ENCODE measurements around the gene CALU.

The CALU gene

DNA sequence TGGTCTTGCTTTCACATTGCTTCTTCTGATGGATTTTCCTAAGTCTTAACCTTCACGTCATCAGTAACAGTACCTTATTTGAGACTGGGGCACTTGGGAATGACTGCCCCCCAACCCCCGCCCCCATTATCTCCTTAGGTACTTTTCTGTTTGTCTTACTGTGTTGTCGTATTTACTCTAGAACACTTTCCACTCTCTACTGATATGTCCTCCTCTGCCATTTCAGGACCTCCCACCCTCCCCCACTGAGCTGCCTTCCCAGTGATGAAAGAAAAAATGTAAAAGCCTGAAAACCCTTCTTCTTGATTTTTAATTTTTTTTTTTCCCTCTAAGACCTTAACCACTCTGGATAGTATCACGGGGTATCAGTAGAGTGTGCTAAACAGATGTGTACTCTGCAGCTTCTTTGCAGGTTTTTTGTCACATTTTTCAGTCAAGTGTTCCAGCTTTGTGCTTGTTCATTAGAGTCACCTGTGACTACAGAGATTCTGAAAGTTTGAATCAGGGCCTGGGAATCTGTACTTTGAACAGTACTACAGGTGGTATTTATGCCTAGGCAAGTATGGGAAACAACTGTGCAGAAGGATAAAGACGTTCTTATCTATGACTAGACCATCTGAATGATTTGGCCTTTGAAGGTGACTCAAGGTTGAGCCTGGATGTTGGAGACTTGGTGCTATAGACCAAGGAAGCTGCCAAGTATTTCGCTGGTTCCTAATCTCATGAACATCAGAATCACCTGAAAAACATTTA, 8.3 kb downstream of the CALU start:
- no peak overlapping the region for H3K9ac ChIP-seq (ENCODE audit: low read length)
- H3K27me3 ChIP-seq (ENCODE audit: control insufficient read depth, insufficient read depth, low read length) = no peaks in the 10 kb centered on the region
- H3K27ac ChIP-seq (ENCODE audit: low read depth, low read length) = no peak overlapping the region
- no peaks in the 10 kb centered on the region for H3K9me3 ChIP-seq (ENCODE audit: control insufficient read depth, insufficient read depth, low read depth, low read length)
- no peaks in the 10 kb centered on the region for H3K4me1 ChIP-seq (ENCODE audit: control insufficient read depth, insufficient read depth, low read length)
- H3K36me3 ChIP-seq (ENCODE audit: control insufficient read depth, insufficient read depth, low read length) = peaks cover 66% of the 10 kb centered on the region
- no peak overlapping the region for H3K4me3 ChIP-seq (ENCODE audit: low read depth, low read length)

DNA sequence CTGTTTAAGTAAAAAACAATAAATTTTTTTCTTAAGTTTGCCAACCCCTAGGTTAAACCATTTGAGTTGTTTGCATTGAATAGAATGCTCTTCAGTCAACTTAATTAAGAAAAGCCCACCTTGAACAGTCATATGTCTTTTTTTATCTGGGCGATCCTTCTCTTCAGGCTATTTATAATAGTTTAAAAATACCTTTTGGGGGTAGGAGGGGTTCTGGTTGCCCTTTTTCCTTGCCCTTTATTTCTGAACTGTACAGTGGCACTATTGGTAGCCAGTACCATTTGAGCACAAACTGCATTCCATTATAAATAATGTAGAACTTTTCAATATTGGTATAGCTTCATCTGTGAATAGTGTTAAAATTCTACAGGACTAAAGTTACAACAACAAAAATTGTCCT, 13.1 kb downstream of the CALU start:
- Histone ChIP-seq H3K27me3 (ENCODE audit: control insufficient read depth, insufficient read depth, low read length) (no peaks in the 10 kb centered on the region), H3K9ac (ENCODE audit: low read length) (no peak overlapping the region), H3K4me1 (ENCODE audit: control insufficient read depth, insufficient read depth, low read length) (no peaks in the 10 kb centered on the region), H3K9me3 (ENCODE audit: control insufficient read depth, insufficient read depth, low read depth, low read length) (no peaks in the 10 kb centered on the region), H3K27ac (ENCODE audit: low read depth, low read length) (no peak overlapping the region), H3K4me3 (ENCODE audit: low read depth, low read length) (no peak overlapping the region), H3K36me3 (ENCODE audit: control insufficient read depth, insufficient read depth, low read length) (peaks cover 94% of the 10 kb centered on the region)

GRCh38 chr7:128755075-128755818, 16.1 kb downstream of the CALU start:
- no peak overlapping the region for H3K4me3 ChIP-seq (ENCODE audit: low read depth, low read length)
- no peaks in the 10 kb centered on the region for H3K9me3 ChIP-seq (ENCODE audit: control insufficient read depth, insufficient read depth, low read depth, low read length)
- no peak overlapping the region for H3K9ac ChIP-seq (ENCODE audit: low read length)
- H3K27ac ChIP-seq (ENCODE audit: low read depth, low read length) = no peak overlapping the region
- H3K4me1 ChIP-seq (ENCODE audit: control insufficient read depth, insufficient read depth, low read length) = no peaks in the 10 kb centered on the region
- H3K27me3 ChIP-seq (ENCODE audit: control insufficient read depth, insufficient read depth, low read length) = no peaks in the 10 kb centered on the region
- peaks cover 96% of the 10 kb centered on the region for H3K36me3 ChIP-seq (ENCODE audit: control insufficient read depth, insufficient read depth, low read length)

- Histone ChIP-seq H3K9ac (ENCODE audit: low read length) (no peak overlapping the region), H3K4me3 (ENCODE audit: low read depth, low read length) (no peak overlapping the region), H3K27ac (ENCODE audit: low read depth, low read length) (no peak overlapping the region), H3K9me3 (ENCODE audit: control insufficient read depth, insufficient read depth, low read depth, low read length) (no peaks in the 10 kb centered on the region), H3K4me1 (ENCODE audit: control insufficient read depth, insufficient read depth, low read length) (no peaks in the 10 kb centered on the region), H3K27me3 (ENCODE audit: control insufficient read depth, insufficient read depth, low read length) (no peaks in the 10 kb centered on the region), H3K36me3 (ENCODE audit: control insufficient read depth, insufficient read depth, low read length) (peaks cover 95% of the 10 kb centered on the region)
Observed at GRCh38 chr7:128755819-128756476, 16.8 kb downstream of the CALU start.

GRCh38 chr7:128757203-128757602, 18.0 kb downstream of the CALU start:
- H3K9me3 ChIP-seq (ENCODE audit: control insufficient read depth, insufficient read depth, low read depth, low read length) = no peaks in the 10 kb centered on the region
- no peak overlapping the region for H3K4me3 ChIP-seq (ENCODE audit: low read depth, low read length)
- no peak overlapping the region for H3K27ac ChIP-seq (ENCODE audit: low read depth, low read length)
- H3K4me1 ChIP-seq (ENCODE audit: control insufficient read depth, insufficient read depth, low read length) = no peaks in the 10 kb centered on the region
- H3K9ac ChIP-seq (ENCODE audit: low read length) = no peak overlapping the region
- H3K36me3 ChIP-seq (ENCODE audit: control insufficient read depth, insufficient read depth, low read length) = peaks cover 97% of the 10 kb centered on the region
- H3K27me3 ChIP-seq (ENCODE audit: control insufficient read depth, insufficient read depth, low read length) = no peaks in the 10 kb centered on the region

- Histone ChIP-seq H3K4me1 (ENCODE audit: control insufficient read depth, insufficient read depth, low read length) (no peaks in the 10 kb centered on the region), H3K4me3 (ENCODE audit: low read depth, low read length) (no peak overlapping the region), H3K27me3 (ENCODE audit: control insufficient read depth, insufficient read depth, low read length) (no peaks in the 10 kb centered on the region), H3K36me3 (ENCODE audit: control insufficient read depth, insufficient read depth, low read length) (peaks cover 95% of the 10 kb centered on the region), H3K9ac (ENCODE audit: low read length) (no peak overlapping the region), H3K9me3 (ENCODE audit: control insufficient read depth, insufficient read depth, low read depth, low read length) (no peaks in the 10 kb centered on the region), H3K27ac (ENCODE audit: low read depth, low read length) (no peak overlapping the region)
Observed at GRCh38 chr7:128758553-128758952, 19.4 kb downstream of the CALU start.

- Histone ChIP-seq H3K36me3 (ENCODE audit: control insufficient read depth, insufficient read depth, low read length) (peaks cover 95% of the 10 kb centered on the region), H3K27me3 (ENCODE audit: control insufficient read depth, insufficient read depth, low read length) (no peaks in the 10 kb centered on the region), H3K4me3 (ENCODE audit: low read depth, low read length) (no peak overlapping the region), H3K4me1 (ENCODE audit: control insufficient read depth, insufficient read depth, low read length) (no peaks in the 10 kb centered on the region), H3K9me3 (ENCODE audit: control insufficient read depth, insufficient read depth, low read depth, low read length) (no peaks in the 10 kb centered on the region), H3K9ac (ENCODE audit: low read length) (no peak overlapping the region), H3K27ac (ENCODE audit: low read depth, low read length) (no peak overlapping the region)
Observed at GRCh38 chr7:128759242-128759641, 20.1 kb downstream of the CALU start.

- H3K9ac ChIP-seq (ENCODE audit: low read length) = no peak overlapping the region
- no peaks in the 10 kb centered on the region for H3K27me3 ChIP-seq (ENCODE audit: control insufficient read depth, insufficient read depth, low read length)
- H3K9me3 ChIP-seq (ENCODE audit: control insufficient read depth, insufficient read depth, low read depth, low read length) = no peaks in the 10 kb centered on the region
- no peak overlapping the region for H3K27ac ChIP-seq (ENCODE audit: low read depth, low read length)
- peaks cover 91% of the 10 kb centered on the region for H3K36me3 ChIP-seq (ENCODE audit: control insufficient read depth, insufficient read depth, low read length)
- H3K4me1 ChIP-seq (ENCODE audit: control insufficient read depth, insufficient read depth, low read length) = no peaks in the 10 kb centered on the region
- H3K4me3 ChIP-seq (ENCODE audit: low read depth, low read length) = no peak overlapping the region
Observed at GRCh38 chr7:128763541-128763940, 24.4 kb downstream of the CALU start.

DNA sequence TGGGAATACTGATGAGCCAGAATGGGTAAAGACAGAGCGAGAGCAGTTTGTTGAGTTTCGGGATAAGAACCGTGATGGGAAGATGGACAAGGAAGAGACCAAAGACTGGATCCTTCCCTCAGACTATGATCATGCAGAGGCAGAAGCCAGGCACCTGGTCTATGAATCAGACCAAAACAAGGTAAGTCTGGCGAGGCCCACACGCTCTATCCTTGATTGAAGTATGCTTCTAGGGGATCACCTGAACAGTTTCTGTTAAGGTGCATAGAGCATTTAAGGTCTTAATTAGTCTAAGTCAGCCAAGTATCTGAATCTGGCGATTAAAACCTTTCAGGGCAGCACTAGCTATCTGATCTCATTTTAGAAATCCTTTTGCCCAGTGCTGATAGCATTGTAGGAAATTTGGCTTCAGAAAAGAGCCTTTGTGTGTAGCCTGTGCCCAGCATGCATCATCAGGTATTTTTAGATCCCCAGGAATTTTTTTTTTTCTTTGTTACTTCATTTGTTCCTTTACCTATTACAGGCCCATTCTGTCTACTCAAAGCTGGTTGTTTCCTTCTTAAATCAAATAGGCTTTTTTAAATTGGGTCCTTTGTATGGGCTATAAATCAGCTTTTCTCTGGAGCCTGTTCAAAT, 28.4 kb downstream of the CALU start:
- H3K27ac ChIP-seq (ENCODE audit: low read depth, low read length) = no peak overlapping the region
- H3K9me3 ChIP-seq (ENCODE audit: control insufficient read depth, insufficient read depth, low read depth, low read length) = no peaks in the 10 kb centered on the region
- no peaks in the 10 kb centered on the region for H3K4me1 ChIP-seq (ENCODE audit: control insufficient read depth, insufficient read depth, low read length)
- no peak overlapping the region for H3K4me3 ChIP-seq (ENCODE audit: low read depth, low read length)
- H3K36me3 ChIP-seq (ENCODE audit: control insufficient read depth, insufficient read depth, low read length) = peaks cover 91% of the 10 kb centered on the region
- H3K27me3 ChIP-seq (ENCODE audit: control insufficient read depth, insufficient read depth, low read length) = no peaks in the 10 kb centered on the region
- no peak overlapping the region for H3K9ac ChIP-seq (ENCODE audit: low read length)

DNA sequence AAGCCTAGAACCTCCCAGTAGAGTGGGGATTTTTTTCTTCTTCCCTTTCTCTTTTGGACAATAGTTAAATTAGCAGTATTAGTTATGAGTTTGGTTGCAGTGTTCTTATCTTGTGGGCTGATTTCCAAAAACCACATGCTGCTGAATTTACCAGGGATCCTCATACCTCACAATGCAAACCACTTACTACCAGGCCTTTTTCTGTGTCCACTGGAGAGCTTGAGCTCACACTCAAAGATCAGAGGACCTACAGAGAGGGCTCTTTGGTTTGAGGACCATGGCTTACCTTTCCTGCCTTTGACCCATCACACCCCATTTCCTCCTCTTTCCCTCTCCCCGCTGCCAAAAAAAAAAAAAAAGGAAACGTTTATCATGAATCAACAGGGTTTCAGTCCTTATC, 31.1 kb downstream of the CALU start:
- Histone ChIP-seq H3K9me3 (ENCODE audit: control insufficient read depth, insufficient read depth, low read depth, low read length) (no peaks in the 10 kb centered on the region), H3K4me1 (ENCODE audit: control insufficient read depth, insufficient read depth, low read length) (no peaks in the 10 kb centered on the region), H3K9ac (ENCODE audit: low read length) (no peak overlapping the region), H3K27me3 (ENCODE audit: control insufficient read depth, insufficient read depth, low read length) (no peaks in the 10 kb centered on the region), H3K36me3 (ENCODE audit: control insufficient read depth, insufficient read depth, low read length) (peaks cover 75% of the 10 kb centered on the region), H3K4me3 (ENCODE audit: low read depth, low read length) (no peak overlapping the region), H3K27ac (ENCODE audit: low read depth, low read length) (no peak overlapping the region)

- Histone ChIP-seq H3K4me1 (ENCODE audit: control insufficient read depth, insufficient read depth, low read length) (no peaks in the 10 kb centered on the region), H3K27ac (ENCODE audit: low read depth, low read length) (no peak overlapping the region), H3K27me3 (ENCODE audit: control insufficient read depth, insufficient read depth, low read length) (no peaks in the 10 kb centered on the region), H3K4me3 (ENCODE audit: low read depth, low read length) (no peak overlapping the region), H3K9ac (ENCODE audit: low read length) (no peak overlapping the region), H3K36me3 (ENCODE audit: control insufficient read depth, insufficient read depth, low read length) (peaks cover 46% of the 10 kb centered on the region), H3K9me3 (ENCODE audit: control insufficient read depth, insufficient read depth, low read depth, low read length) (no peaks in the 10 kb centered on the region; the same call in 1 of the 2 replicates)
Observed at GRCh38 chr7:128773604-128774003, 34.4 kb downstream of the CALU start.

Measured in HUES6 (cell line).